Measurements from ENCODE around the gene NPTN. TPM values are rescaled to one million over a fixed set of nuclear protein-coding genes. Genes with fewer than 3 reads are reported as not detected.

NPTN gene
- polyA plus RNA-seq, 1 of the 3 experiments (the other 2 are of a cell fraction): 177 TPM

GRCh38 chr15:73589766-73590165 lies 43.4 kb downstream of the NPTN start:
- Histone ChIP-seq H3K9ac (no peak overlapping the region), H3K4me3 (ENCODE audit: low read depth in 2 of 2, low read length in 1 of 2) (no peak overlapping the region), H4K20me1 (ENCODE audit: insufficient read depth) (peaks cover 45% of the 10 kb centered on the region), H3K9me2 (no peaks in the 10 kb centered on the region), H2AFZ (ENCODE audit: low read depth) (no peak overlapping the region), H3K9me3 (no peaks in the 10 kb centered on the region), H3K27me3 (ENCODE audit: insufficient read depth) (no peaks in the 10 kb centered on the region), H3K4me1 (ENCODE audit: control insufficient read depth in 1 of 2, insufficient read depth in 2 of 2, low read depth in 1 of 2, low read length in 1 of 2) (peaks cover 0 to 15% of the 10 kb centered on the region in 2 experiments; a peak in 2 of 4 replicates), H3K79me2 (ENCODE audit: insufficient read depth) (peaks cover 63% of the 10 kb centered on the region), H3K36me3 (replicated peaks in 1 of 2; ENCODE audit: control insufficient read depth in 1 of 2, insufficient read depth in 2 of 2, low read length in 1 of 2) (peaks cover 21 to 43% of the 10 kb centered on the region in 2 experiments), H3K27ac (ENCODE audit: low read depth in 2 of 2, low read length in 1 of 2) (no peak overlapping the region), H3F3A (replicated peaks; ENCODE audit: insufficient read depth) (no peaks in the 10 kb centered on the region), H3K4me2 (no peak overlapping the region)
- ChIA-PET CTCF (interaction anchor here (1.1 to 4.4 kb wide), 5 partner anchors 20 to 115 kb away, joined by 4 to 19 read pairs (median 6); no protein-coding TSS in a partner anchor), POLR2A (no interaction called here)
- TF ChIP-seq FOSL2 (IDR thresholded peaks at IDR 0.05; ENCODE audit: borderline replicate concordance, low read depth) (no peak), JUND (IDR thresholded peaks at IDR 0.05) (no peak), RFX5 (IDR thresholded peaks at IDR 0.05; ENCODE audit: low read length) (no peak), TCF12 (IDR thresholded peaks at IDR 0.05) (no peak)
- TF ChIP-seq, protein P1, sequence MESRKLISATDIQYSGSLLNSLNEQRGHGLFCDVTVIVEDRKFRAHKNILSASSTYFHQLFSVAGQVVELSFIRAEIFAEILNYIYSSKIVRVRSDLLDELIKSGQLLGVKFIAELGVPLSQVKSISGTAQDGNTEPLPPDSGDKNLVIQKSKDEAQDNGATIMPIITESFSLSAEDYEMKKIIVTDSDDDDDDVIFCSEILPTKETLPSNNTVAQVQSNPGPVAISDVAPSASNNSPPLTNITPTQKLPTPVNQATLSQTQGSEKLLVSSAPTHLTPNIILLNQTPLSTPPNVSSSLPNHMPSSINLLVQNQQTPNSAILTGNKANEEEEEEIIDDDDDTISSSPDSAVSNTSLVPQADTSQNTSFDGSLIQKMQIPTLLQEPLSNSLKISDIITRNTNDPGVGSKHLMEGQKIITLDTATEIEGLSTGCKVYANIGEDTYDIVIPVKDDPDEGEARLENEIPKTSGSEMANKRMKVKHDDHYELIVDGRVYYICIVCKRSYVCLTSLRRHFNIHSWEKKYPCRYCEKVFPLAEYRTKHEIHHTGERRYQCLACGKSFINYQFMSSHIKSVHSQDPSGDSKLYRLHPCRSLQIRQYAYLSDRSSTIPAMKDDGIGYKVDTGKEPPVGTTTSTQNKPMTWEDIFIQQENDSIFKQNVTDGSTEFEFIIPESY (IDR thresholded peaks at IDR 0.05; ENCODE audit: borderline replicate concordance, low read depth): no peak
- 90% methylated on average over 1 of the region's 1 CpG for WGBS (ENCODE audit: low lambda C conversion rate)
- no peak for DNase-seq

GRCh38 chr15:73585871-73586654 lies 47.1 kb downstream of the NPTN start:
- Histone ChIP-seq H3K27ac (ENCODE audit: low read depth in 2 of 2, low read length in 1 of 2) (no peak overlapping the region), H3K9me3 (no peaks in the 10 kb centered on the region), H3K4me2 (no peak overlapping the region), H3K9ac (no peak overlapping the region), H3K27me3 (ENCODE audit: insufficient read depth) (no peaks in the 10 kb centered on the region), H3K4me3 (ENCODE audit: low read depth in 2 of 2, low read length in 1 of 2) (no peak overlapping the region), H4K20me1 (ENCODE audit: insufficient read depth) (peaks cover 17% of the 10 kb centered on the region), H3F3A (replicated peaks; ENCODE audit: insufficient read depth) (no peaks in the 10 kb centered on the region), H2AFZ (ENCODE audit: low read depth) (no peak overlapping the region), H3K9me2 (no peaks in the 10 kb centered on the region), H3K79me2 (ENCODE audit: insufficient read depth) (peaks cover 28% of the 10 kb centered on the region), H3K36me3 (replicated peaks in 1 of 2; ENCODE audit: control insufficient read depth in 1 of 2, insufficient read depth in 2 of 2, low read length in 1 of 2) (peaks cover 28 to 64% of the 10 kb centered on the region in 2 experiments), H3K4me1 (ENCODE audit: control insufficient read depth in 1 of 2, insufficient read depth in 2 of 2, low read depth in 1 of 2, low read length in 1 of 2) (no peaks in the 10 kb centered on the region; a peak in 1 of 4 replicates)
- CTCF ChIA-PET: interaction anchor here (1.2 to 4.4 kb wide), 2 partner anchors 11 to 51 kb away, joined by 5 to 19 read pairs; no protein-coding TSS in a partner anchor
- WGBS (ENCODE audit: low lambda C conversion rate): 78% methylated on average over 5 of the region's 5 CpGs
- TF ChIP-seq SMC3 (IDR thresholded peaks at IDR 0.05; ENCODE audit: low read depth, low read length): no peak
- no peak for TF ChIP-seq IRF3 (IDR thresholded peaks at IDR 0.05; ENCODE audit: low read depth, low read length)
- TF ChIP-seq YY1 (IDR thresholded peaks at IDR 0.05; ENCODE audit: low read depth): no peak
- TF ChIP-seq JUND (IDR thresholded peaks at IDR 0.05): no peak
- no peak for TF ChIP-seq FOSL2 (IDR thresholded peaks at IDR 0.05; ENCODE audit: borderline replicate concordance, low read depth)
- TF ChIP-seq FOXM1 (IDR thresholded peaks at IDR 0.05; ENCODE audit: low read depth): no peak
- no peak for TF ChIP-seq GATA2 (CRISPR knock-in tag; IDR thresholded peaks at IDR 0.05)
- no peak for TF ChIP-seq EP300 (IDR thresholded peaks at IDR 0.05; ENCODE audit: borderline replicate concordance in 1 of 2, low read depth in 1 of 2, low read length in 1 of 2)
- TF ChIP-seq, protein P2, sequence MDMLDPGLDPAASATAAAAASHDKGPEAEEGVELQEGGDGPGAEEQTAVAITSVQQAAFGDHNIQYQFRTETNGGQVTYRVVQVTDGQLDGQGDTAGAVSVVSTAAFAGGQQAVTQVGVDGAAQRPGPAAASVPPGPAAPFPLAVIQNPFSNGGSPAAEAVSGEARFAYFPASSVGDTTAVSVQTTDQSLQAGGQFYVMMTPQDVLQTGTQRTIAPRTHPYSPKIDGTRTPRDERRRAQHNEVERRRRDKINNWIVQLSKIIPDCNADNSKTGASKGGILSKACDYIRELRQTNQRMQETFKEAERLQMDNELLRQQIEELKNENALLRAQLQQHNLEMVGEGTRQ (IDR thresholded peaks at IDR 0.05; ENCODE audit: borderline replicate concordance, low read depth, low read length): no peak
- no peak for TF ChIP-seq REST (IDR thresholded peaks at IDR 0.05; ENCODE audit: low read depth, low read length)
- no peak for DNase-seq
- POLR2A ChIA-PET: no interaction called here
